Rectal smooth muscle tissue (tissue), 1 donor: Measurements from ENCODE around the gene FIG4.
A peak's percentile ranks its signal among the peaks of the same experiment; 100 is the strongest.

Experiments used
- H3K27ac ChIP-seq: one replicate; pipeline ENCODE4 v1.7.0; 2013; ENCODE audit warnings: low read depth, low read length, inconsistent platforms
- H3K27me3 ChIP-seq: one replicate; pipeline ENCODE4 v1.7.0; 2013; ENCODE audit warnings: low read length; ENCODE audit not compliant: control insufficient read depth, insufficient read depth
- H3K36me3 ChIP-seq: one replicate; pipeline ENCODE4 v1.7.0; 2013; ENCODE audit warnings: low read length; ENCODE audit not compliant: control insufficient read depth, insufficient read depth
- H3K4me1 ChIP-seq: one replicate; pipeline ENCODE4 v1.7.0; 2013; ENCODE audit warnings: low read length; ENCODE audit not compliant: control insufficient read depth, insufficient read depth
- H3K4me3 ChIP-seq: one replicate; pipeline ENCODE4 v1.7.0; 2013; ENCODE audit warnings: low read length
- H3K9ac ChIP-seq: one replicate; pipeline ENCODE4 v1.7.0; 2013; ENCODE audit warnings: low read length

Gene FIG4

DNA sequence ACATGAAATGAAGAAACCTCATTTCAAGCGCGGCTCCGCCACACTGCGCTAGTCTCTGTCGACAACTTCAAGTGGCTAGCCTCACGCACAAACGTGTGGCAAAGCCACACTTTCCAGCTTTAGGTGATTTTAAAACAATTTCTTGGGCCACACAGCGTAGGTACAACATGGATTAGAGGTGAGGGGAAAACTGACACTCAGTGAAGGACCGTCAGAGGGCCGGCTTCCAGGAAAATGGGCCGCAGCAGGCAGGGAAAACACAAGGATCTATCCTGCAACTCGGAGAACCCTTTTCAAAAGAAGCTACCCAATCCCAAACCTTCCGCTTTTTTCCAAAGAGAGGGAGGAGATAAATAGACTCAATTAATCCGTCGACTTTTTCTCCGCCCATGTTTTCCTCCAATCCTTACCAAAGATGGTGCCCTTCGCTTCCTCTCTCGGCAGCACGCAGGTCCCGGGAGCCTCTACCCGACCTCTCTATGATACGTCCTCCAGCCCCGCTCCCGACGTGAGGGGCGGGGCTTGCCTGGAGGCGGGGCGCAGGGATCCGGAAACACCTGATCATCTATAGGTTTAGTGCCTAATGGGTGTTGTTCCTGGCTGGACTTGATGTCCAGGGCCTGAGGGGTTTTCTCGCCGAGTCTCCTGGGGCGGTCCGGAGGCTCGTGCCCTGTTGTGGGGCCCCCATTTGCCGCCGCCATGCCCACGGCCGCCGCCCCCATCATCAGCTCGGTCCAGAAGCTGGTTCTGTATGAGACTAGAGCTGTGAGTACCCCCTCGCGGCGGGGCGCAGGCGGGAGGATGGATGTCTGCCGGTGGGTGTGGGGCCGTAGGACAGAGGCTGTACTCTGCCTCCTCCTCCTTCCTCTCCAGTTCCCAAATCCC, at the start of gene FIG4, which contains the start of gene AK9:
Gene FIG4, plus strand, starts transcription at position 560 of the 885 bp plus-strand sequence. Its CDS starts 140 bp downstream, at position 700.
Gene AK9, minus strand, starts transcription at position 466 of the 885 bp plus-strand sequence. CDS start 15,457 bp downstream, outside the sequence.
- Histone ChIP-seq H3K27ac (peak within 1 kb of the TSS; percentile 79), H3K4me3 (peak within 1 kb of the TSS; percentile 86), H3K36me3 (no peaks in the 10 kb centered on the region), H3K9ac (peak within 1 kb of the TSS; percentile 80), H3K27me3 (no peaks in the 10 kb centered on the region), H3K4me1 (peaks cover 8% of the 10 kb centered on the region)

- H3K27ac ChIP-seq = no peak overlapping the region
- H3K36me3 ChIP-seq = no peaks in the 10 kb centered on the region
- H3K27me3 ChIP-seq = no peaks in the 10 kb centered on the region
- H3K9ac ChIP-seq = no peak overlapping the region
- no peak overlapping the region for H3K4me3 ChIP-seq
- no peaks in the 10 kb centered on the region for H3K4me1 ChIP-seq
These were observed 47.0 kb upstream of the FIG4 start for GRCh38 chr6:109644131-109644530.

DNA sequence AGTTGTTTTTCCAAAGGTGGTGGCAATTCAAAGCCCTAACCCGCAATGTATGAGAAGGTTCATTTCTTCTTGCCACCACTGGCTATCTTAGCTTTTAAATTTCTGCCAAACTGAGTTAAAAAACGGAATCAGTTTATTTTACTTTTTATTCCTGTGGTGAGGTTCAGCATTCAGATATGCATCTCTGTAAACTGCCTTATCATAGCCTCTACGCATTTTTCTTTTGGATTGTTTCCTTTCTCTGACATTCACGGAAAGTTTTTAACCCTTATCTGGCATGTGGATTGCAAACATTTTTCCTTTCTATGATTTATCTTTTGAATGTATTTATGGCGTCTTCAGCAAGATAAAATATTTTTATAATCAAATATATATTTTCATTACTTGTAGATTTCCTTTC, 37.8 kb upstream of the FIG4 start:
- H3K27ac ChIP-seq = no peak overlapping the region
- no peaks in the 10 kb centered on the region for H3K4me1 ChIP-seq
- no peaks in the 10 kb centered on the region for H3K36me3 ChIP-seq
- H3K4me3 ChIP-seq = no peak overlapping the region
- H3K27me3 ChIP-seq = no peaks in the 10 kb centered on the region
- H3K9ac ChIP-seq = no peak overlapping the region

DNA sequence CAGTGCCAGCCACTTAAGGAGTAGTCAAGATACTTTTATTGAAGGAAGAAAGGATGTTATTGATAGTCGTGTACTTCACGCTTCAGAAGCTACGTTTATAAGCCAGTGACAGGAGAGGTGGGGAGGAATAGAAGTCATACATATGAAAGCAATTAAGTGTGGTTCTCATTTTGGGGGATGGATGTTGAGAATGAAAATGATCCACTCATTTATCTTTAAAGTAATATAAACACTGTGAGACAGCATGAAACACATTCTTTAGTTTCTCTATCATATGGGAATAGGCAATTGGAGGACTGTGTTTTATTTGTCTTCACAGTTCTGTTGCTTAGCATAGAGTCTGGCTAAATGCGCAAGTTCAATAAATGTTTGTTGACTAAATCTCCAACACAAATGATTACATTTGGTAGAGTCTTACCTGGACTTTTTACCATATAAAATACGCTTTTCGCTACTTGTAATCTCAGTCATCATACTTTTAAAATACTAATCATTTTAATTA, 35.3 kb upstream of the FIG4 start:
- H3K4me3 ChIP-seq = no peak overlapping the region
- H3K9ac ChIP-seq = no peak overlapping the region
- H3K27ac ChIP-seq = no peak overlapping the region
- H3K27me3 ChIP-seq = no peaks in the 10 kb centered on the region
- no peaks in the 10 kb centered on the region for H3K4me1 ChIP-seq
- H3K36me3 ChIP-seq = no peaks in the 10 kb centered on the region

GRCh38 chr6:109660526-109661320, 30.4 kb upstream of the FIG4 start:
- H3K4me1 ChIP-seq = no peaks in the 10 kb centered on the region
- no peak overlapping the region for H3K9ac ChIP-seq
- no peaks in the 10 kb centered on the region for H3K27me3 ChIP-seq
- no peak overlapping the region for H3K4me3 ChIP-seq
- no peaks in the 10 kb centered on the region for H3K36me3 ChIP-seq
- H3K27ac ChIP-seq = no peak overlapping the region

DNA sequence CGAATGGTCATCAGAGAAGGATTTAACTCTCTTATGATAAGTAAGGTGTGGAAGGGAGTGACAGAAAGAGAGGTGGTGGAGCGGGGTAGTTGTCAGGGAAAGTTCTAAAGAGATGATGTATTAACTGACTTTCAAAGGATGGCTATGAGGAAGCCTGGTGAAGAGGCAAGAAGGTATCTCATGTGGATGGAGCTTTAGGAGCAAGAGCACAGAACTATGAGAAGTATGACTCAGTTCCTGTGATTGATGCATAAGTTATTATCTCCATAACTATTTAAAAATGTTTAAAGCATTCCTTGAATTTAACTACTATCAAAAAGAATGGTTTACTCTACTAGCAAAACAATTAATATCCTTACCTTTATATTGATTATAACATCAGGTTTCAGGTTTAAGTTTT, 28.9 kb upstream of the FIG4 start:
- Histone ChIP-seq H3K4me1 (no peaks in the 10 kb centered on the region), H3K27me3 (no peaks in the 10 kb centered on the region), H3K36me3 (no peaks in the 10 kb centered on the region)

DNA sequence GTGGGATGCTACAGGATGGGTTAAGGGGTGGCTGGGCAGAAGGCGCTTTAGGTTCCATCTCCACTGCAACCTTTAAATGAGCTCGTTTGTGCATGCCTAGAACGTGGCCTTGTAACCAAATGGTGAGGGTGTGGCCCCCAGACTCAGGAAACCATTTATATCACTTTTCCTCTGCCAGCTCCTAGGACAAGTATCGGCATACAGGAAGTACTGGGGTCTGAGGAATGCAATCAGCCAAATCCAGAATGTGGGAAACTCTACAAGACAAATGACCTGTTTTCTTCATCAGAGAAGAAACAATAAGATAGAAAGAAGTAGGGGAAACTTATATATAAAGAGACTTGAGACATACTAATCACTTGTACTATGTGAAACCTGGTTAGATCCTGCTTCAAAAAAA, 21.3 kb upstream of the FIG4 start:
- Histone ChIP-seq H3K27ac (no peak overlapping the region), H3K36me3 (no peaks in the 10 kb centered on the region), H3K27me3 (no peaks in the 10 kb centered on the region), H3K4me3 (no peak overlapping the region), H3K9ac (no peak overlapping the region), H3K4me1 (no peaks in the 10 kb centered on the region)

More for the DNA sequence above, 28.9 kb upstream of the FIG4 start:
- Histone ChIP-seq H3K27ac (no peak overlapping the region), H3K9ac (no peak overlapping the region), H3K4me3 (no peak overlapping the region)

- H3K27me3 ChIP-seq = no peaks in the 10 kb centered on the region
- H3K4me1 ChIP-seq = no peaks in the 10 kb centered on the region
- no peak overlapping the region for H3K4me3 ChIP-seq
- no peak overlapping the region for H3K9ac ChIP-seq
- H3K27ac ChIP-seq = no peak overlapping the region
- no peaks in the 10 kb centered on the region for H3K36me3 ChIP-seq
These were observed 19.4 kb upstream of the FIG4 start for GRCh38 chr6:109671733-109672132.

GRCh38 chr6:109672175-109672574, 18.9 kb upstream of the FIG4 start:
- Histone ChIP-seq H3K27me3 (no peaks in the 10 kb centered on the region), H3K9ac (no peak overlapping the region), H3K36me3 (no peaks in the 10 kb centered on the region), H3K4me1 (no peaks in the 10 kb centered on the region), H3K4me3 (no peak overlapping the region), H3K27ac (no peak overlapping the region)

DNA sequence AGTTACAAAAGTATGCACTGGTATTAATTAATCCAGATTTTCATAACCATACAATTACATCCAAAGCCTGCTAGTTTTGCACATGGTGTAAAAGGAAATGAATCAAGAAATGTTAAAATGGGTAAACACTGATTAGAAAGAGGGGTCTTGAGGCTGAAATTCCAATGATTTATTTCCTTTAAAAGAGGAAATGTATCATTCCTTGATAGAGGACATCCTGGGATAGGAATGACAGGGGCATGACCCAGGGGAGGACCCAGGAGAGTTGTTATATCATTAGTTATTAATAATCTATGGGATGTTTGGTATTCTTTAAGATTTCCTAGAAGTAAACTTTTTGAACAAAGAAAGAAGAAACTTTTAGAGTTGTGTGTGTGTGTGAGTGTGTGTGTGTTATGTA, 18.3 kb upstream of the FIG4 start:
- no peaks in the 10 kb centered on the region for H3K27me3 ChIP-seq
- no peaks in the 10 kb centered on the region for H3K36me3 ChIP-seq
- H3K4me3 ChIP-seq = no peak overlapping the region
- H3K4me1 ChIP-seq = no peaks in the 10 kb centered on the region
- no peak overlapping the region for H3K27ac ChIP-seq
- H3K9ac ChIP-seq = no peak overlapping the region

DNA sequence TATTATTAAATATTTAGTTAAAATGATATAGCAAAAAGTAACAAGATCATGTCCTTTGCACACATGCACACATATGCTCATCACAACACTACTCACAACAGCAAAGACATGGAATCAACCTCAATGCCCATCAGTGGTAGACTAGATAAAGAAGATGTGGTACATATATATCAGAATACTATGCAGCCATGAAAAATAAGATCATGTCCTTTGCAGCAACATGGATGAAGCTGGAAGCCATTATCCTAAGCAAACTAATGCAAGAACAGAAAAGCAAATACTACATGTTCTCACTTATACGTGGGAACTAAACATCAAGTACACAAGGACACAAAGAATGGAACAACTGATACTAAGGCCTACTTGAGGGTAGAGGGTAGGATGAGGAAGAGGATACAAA, 14.4 kb upstream of the FIG4 start:
- Histone ChIP-seq H3K9ac (no peak overlapping the region), H3K4me1 (no peaks in the 10 kb centered on the region), H3K27me3 (no peaks in the 10 kb centered on the region), H3K36me3 (no peaks in the 10 kb centered on the region), H3K4me3 (no peak overlapping the region), H3K27ac (no peak overlapping the region)

DNA sequence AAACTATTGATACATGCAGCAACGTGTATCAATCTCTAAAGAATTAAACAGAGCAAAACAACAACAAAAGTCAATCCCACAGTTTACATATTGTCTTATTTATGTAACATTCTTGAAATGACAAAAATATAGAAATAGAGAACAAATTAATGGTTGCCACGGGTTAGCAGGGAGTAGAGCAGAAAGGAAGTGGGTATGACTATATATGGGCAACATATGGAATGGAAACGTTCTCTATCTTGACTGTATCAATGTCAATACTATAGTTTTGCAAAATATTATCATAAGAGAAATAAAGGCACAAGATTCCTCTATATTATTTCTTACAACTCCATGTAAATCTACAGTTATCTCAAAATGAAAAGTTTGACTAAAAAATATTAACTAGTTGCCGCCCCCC, 12.9 kb upstream of the FIG4 start:
- Histone ChIP-seq H3K27ac (no peak overlapping the region), H3K36me3 (no peaks in the 10 kb centered on the region), H3K9ac (no peak overlapping the region), H3K27me3 (no peaks in the 10 kb centered on the region), H3K4me1 (no peaks in the 10 kb centered on the region), H3K4me3 (no peak overlapping the region)
